Naive thymus-derived CD8-positive, alpha-beta T cell (primary cell): ENCODE results near the gene TINCR. TPM values are rescaled to one million over a fixed set of nuclear protein-coding genes. Genes with fewer than 3 reads are reported as not detected.
"Not testable (repeated sequence)": the region's sequence is repeated elsewhere in the genome, so short reads cannot be mapped to it uniquely, and the experiment has no call there.

Experiments used
- ATAC-seq, 2 donors: fragments of 150-1000 bp; cut with Tn5 transposase in 1 of 2; sonication (Bioruptor Pico), chemical (Tn5 transposase) in 1 of 2; 1 replicate in 1 of 2; 2 replicates in 1 of 2; pipeline ENCODE4 v1.10.0; 2021; ENCODE audit warnings: mild to moderate bottlenecking in 2 of 2, moderate library complexity in 2 of 2
- POLR2A ChIA-PET: fragments of 350-600 bp; sonication (Branson Sonifier 250); formaldehyde crosslinking; loops from one replicate; lab custom pipeline; 2021; ENCODE audit warnings: antibody characterized with exemption; lab: Charles Lee
- DNase-seq, 10 donors: peaks; one replicate each; pipeline versions ENCODE4 v3.0.0 to v3.0.0-alpha.2; 2020 to 2022
- H3K27ac Mint-ChIP-seq, 10 donors: one replicate each; pipeline ENCODE4 v1.8.0; 2020 to 2022; ENCODE audit warnings: mild to moderate bottlenecking in 10 of 10, mixed read lengths in 10 of 10, moderate library complexity in 4 of 10, inconsistent platforms in 1 of 10
- H3K27me3 Mint-ChIP-seq, 5 donors: one replicate each; pipeline ENCODE4 v1.8.0; 2021 to 2022; ENCODE audit warnings: mixed read lengths in 5 of 5
- H3K36me3 Mint-ChIP-seq, 3 donors: one replicate each; pipeline ENCODE4 v1.8.0; 2020 to 2022; ENCODE audit warnings: mixed read lengths in 3 of 3, mild to moderate bottlenecking in 2 of 3, inconsistent platforms in 1 of 3
- H3K4me1 Mint-ChIP-seq, 4 donors: one replicate each; pipeline ENCODE4 v1.8.0; 2021 to 2022; ENCODE audit warnings: mixed read lengths in 4 of 4
- H3K4me3 Mint-ChIP-seq, 10 donors: one replicate each; pipeline ENCODE4 v1.8.0; 2020 to 2022; ENCODE audit warnings: mild to moderate bottlenecking in 10 of 10, mixed read lengths in 10 of 10, moderate library complexity in 6 of 10, inconsistent platforms in 1 of 10
- H3K9me3 Mint-ChIP-seq, 9 donors: one replicate each; pipeline ENCODE4 v1.8.0; 2020 to 2022; ENCODE audit warnings: mixed read lengths in 9 of 9, mild to moderate bottlenecking in 3 of 9, inconsistent platforms in 1 of 9, moderate library complexity in 1 of 9
- polyA plus RNA-seq, 3 donors: library from polyadenylated mRNA; unstranded; fragments of 300-500 nt; fragmentation: Illumina TruSeq; gene quantifications; one replicate each; pipeline ENCODE4 v1.2.3, GENCODE V29; 2021
- total RNA-seq, 8 experiments: library from RNA in 2 of 8; stranded (reverse) in 2 of 8; gene quantifications; one replicate each; pipeline ENCODE4 v1.2.3 and lab custom pipeline; 2021 to 2026

The TINCR gene
- total RNA-seq: 1 to 10 TPM; 2.2 to 2.3 TPM
- under 1 TPM in 1 of 3 donors, not detected in 2; 0.09 TPM for polyA plus RNA-seq
- total RNA-seq (lab: John Stamatoyannopoulos, UW): 0.76 to 1.3 (median 0.89) reads per million in 6 experiments

DNA sequence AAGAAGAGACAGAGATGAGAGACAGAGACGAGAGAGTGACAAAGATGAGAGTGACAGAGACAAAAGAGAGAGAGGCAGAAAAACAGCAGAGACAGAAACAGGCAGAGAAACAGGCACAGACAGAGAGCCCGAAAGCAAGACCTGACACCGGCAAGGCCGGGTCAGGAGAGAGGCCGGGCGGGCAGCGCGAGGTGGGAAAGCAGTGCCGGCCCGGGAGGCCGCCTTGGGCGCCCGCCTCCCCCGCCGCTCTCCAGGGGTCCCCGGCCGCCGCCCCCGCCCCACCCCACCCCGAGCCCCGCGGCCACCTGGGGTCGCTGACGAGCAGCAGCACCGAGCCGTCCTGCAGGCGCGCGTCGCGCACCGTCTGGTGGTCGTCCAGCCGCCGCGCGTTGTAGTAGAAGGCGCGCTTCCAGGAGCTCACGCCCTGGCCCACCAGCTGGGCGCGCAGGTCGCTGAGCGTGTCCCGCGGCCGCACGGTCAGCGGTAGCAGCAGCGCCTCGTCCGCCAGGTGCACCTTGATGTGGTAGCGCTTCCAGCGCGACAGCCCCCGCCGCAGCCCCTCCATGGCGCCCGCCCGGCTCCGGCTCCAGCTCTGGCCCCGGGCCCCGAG, at the start of gene TINCR:
Gene TINCR, minus strand, starts transcription at position 594 of the 610 bp plus-strand sequence.
- no peak within 1 kb of the TSS for H3K4me3 Mint-ChIP-seq

DNA sequence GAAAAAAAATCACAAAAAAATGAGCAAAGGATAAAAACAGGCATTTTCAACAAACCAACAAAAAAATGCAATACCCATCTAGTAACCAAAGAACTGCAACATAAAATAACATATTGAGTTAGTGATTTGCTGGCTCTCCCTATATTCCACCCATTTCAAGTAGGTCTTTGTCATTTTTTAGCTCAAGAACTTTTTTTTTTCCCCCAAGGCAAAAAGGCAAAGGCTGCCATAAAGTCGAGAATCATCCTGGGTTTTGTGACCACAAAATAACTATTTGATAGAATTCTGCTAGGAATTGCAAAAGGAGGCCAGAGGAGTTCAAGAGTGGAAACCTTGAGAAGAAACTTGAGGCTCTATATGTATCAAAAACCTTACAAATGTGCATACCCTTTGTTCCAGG, 49.3 kb upstream of the TINCR start:
- no peaks in the 10 kb centered on the region for H3K27me3 Mint-ChIP-seq
- peak overlapping the region in 2 of 10 donors; percentile 16 to 22 for H3K27ac Mint-ChIP-seq
- DNase-seq: no peak
- no peak for ATAC-seq
- no peaks in the 10 kb centered on the region for H3K9me3 Mint-ChIP-seq
- H3K36me3 Mint-ChIP-seq: peaks cover 5 to 88% (median 24%) of the 10 kb centered on the region in 3 donors
- H3K4me1 Mint-ChIP-seq: peaks cover 25 to 58% (median 47%) of the 10 kb centered on the region in 4 donors
- POLR2A ChIA-PET: no interaction called here
- no peak overlapping the region for H3K4me3 Mint-ChIP-seq

More for the DNA sequence above, at the start of gene TINCR:
- no peak for DNase-seq
- peaks cover 0 to 8% (median 0%) of the 10 kb centered on the region in 9 donors for H3K9me3 Mint-ChIP-seq
- H3K27me3 Mint-ChIP-seq: peaks cover 8 to 27% (median 14%) of the 10 kb centered on the region in 5 donors
- peaks cover 0 to 2% (median 0%) of the 10 kb centered on the region in 4 donors for H3K4me1 Mint-ChIP-seq
- no peak within 1 kb of the TSS for H3K27ac Mint-ChIP-seq
- H3K36me3 Mint-ChIP-seq: no peaks in the 10 kb centered on the region
- POLR2A ChIA-PET: interaction anchor here (1.0 kb wide), 1 partner anchor 51 kb away, joined by 4 read pairs; no protein-coding TSS in a partner anchor
- ATAC-seq: no peak

DNA sequence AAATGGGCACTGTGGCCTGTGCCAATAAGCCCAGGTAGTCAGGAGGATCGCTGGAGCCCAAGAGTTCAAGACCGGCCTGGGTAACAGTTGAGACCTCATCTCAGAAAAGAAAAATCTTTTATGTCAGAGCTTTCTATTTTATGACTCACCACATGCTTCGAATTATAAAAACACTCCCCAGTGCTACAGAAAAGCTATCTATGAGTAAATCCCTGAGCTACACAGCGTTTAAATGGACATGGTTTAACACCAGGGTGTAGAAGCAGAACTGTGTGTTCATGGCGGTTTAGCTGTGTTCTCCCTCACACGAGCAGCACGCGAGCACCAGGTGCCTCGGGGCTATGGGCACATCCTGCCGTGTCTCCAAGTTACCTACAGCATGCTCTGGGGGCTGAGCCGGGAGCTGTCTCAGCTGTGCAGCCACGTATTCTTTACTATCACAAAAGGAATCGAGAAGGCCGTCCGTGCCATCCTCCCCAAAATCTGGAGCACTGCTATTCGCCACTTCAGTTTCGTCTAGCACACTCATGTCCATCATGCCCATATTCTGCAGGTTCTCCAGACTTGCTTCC, 48.1 kb upstream of the TINCR start:
- DNase-seq: no peak
- Mint-ChIP-seq H3K36me3 (peaks cover 5 to 91% (median 20%) of the 10 kb centered on the region in 3 donors), H3K4me1 (peaks cover 20 to 52% (median 37%) of the 10 kb centered on the region in 4 donors), H3K27ac (peak overlapping the region in 2 of 10 donors; percentile 1 to 37), H3K27me3 (no peaks in the 10 kb centered on the region), H3K4me3 (no peak overlapping the region), H3K9me3 (no peaks in the 10 kb centered on the region)
- POLR2A ChIA-PET: interaction anchor here (1.7 kb wide), 1 partner anchor 8 kb away, joined by 4 read pairs; no protein-coding TSS in a partner anchor
- ATAC-seq: no peak

DNA sequence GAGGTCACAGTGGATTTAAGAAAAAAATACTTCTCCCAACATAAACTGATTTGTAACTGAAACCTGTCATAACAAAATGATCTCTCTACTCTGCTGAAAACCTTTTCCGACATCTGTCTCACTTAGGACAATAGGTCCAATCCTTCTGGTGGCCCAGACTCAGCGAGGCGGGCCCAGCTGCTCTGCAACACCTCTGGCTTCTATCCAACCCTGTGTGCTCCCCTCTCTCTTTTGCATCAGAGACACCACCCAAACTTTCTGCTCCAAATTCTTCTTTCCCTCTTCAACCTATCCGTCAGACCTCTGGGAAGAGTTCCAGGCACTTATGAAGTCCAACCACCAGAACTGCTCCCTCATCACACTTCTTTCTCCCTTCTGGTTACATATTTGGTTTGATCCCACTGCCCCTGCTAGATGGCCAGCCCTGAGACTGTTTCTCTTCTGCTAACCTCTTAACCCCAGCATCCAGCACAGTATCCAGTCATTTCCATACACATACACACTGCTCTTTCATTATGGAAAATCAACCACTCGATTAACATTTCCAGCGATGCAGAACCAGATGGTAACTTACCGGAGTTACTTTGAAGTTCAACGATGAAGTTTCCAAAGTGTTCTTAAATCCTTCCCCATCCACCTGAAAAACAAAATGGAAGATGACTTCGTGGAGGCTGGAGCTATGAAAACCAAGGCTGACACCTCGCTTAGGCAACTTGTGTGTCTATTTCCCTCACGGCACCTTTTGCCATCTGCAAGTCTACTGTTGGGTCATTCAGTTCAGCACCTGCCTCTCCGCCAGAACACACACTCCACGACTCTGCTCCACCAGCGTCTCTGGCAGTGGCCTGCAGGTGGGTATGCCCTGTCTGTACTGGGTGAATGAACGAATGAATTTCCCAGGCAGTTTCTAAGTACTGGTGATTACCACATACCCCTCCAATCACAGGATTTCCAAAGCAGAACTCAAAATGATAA, 45.4 kb upstream of the TINCR start:
- Mint-ChIP-seq H3K27me3 (no peaks in the 10 kb centered on the region), H3K27ac (peak overlapping the region in 1 of 10 donors; percentile 86), H3K9me3 (no peaks in the 10 kb centered on the region), H3K36me3 (peaks cover 5 to 93% (median 34%) of the 10 kb centered on the region in 3 donors), H3K4me3 (no peak overlapping the region), H3K4me1 (peaks cover 10 to 35% (median 13%) of the 10 kb centered on the region in 4 donors)
- POLR2A ChIA-PET: no interaction called here
- no peak for ATAC-seq
- no peak for DNase-seq

DNA sequence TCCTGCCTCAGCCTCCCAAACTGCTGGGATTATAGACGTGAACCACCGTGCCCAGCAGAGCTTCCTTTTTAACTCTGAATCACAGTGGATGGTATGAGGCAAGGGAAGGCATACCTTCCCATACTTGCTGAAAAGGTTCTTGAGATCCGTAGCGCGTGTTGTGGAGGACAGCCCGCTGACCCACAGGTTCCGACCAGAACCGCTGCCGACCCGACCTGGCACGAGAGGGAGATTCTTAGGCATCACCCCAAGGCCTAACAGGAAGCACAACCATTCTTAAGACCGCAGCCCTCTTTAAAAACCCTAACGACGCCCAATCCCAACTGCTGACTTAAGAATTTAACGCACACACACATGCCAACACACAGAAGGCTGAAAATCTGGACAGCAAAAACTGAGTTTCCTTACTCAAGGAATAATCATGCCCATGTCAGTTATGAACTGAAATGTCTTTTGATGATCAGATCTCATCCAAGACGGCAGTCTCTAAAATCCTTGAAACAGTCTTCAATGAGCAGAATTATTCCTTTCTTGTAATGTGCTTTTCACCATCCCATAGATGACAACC, 42.2 kb upstream of the TINCR start:
- Mint-ChIP-seq H3K4me3 (no peak overlapping the region), H3K27me3 (no peaks in the 10 kb centered on the region), H3K9me3 (no peaks in the 10 kb centered on the region), H3K36me3 (peaks cover 5 to 94% (median 27%) of the 10 kb centered on the region in 3 donors), H3K4me1 (peaks cover 23 to 41% (median 26%) of the 10 kb centered on the region in 4 donors), H3K27ac (no peak overlapping the region)
- DNase-seq (no peak), ATAC-seq (no peak)
- POLR2A ChIA-PET: no interaction called here

DNA sequence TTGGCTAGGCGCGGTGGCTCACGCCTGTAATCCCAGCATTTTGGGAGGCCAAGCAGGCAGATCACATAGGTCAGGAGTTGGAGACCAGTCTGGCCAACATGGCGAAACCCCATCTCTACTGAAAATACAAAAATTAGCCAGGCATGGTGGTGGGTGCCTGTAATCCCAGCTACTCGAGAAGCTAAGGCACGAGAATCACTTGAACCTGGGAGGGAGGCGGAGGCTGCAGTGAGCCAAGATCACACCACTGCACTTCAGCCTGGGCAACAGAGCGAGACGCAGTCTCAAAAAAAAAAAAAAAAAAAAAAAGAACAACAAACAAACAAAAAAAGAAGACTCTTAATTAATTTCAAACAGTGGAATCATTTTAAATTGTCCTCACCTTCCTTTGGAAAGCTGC, 41.0 kb upstream of the TINCR start:
- H3K9me3 Mint-ChIP-seq, ATAC-seq, H3K27me3 Mint-ChIP-seq, H3K4me3 Mint-ChIP-seq, DNase-seq: not testable (repeated sequence)
- Mint-ChIP-seq H3K4me1 (peaks cover 22 to 38% (median 26%) of the 10 kb centered on the region in 4 donors), H3K27ac (peak overlapping the region in 1 of 10 donors; percentile 25), H3K36me3 (peaks cover 11 to 94% (median 29%) of the 10 kb centered on the region in 3 donors)
- POLR2A ChIA-PET: interaction anchor here (0.7 kb wide), 1 partner anchor 33 kb away, joined by 3 read pairs; no protein-coding TSS in a partner anchor

DNA sequence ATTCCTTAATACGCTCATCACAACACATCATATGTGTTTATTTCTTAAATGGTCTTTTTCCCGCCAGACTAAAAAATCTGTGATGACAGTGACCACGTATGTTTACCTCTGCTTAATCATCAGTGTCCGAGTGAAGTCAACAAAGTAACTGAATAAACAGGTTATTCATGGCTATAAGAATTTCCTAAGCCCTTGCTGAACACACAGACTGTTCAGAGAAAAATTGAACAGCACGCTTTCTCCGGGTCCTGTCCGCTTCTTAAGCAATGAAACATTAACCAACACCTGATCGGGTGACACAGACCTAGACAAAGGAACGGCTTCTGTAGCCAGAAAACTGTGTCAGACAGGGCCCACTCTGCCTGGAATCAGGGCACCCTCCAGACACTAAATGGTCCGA, 40.5 kb upstream of the TINCR start:
- no peak for ATAC-seq
- Mint-ChIP-seq H3K27me3 (no peaks in the 10 kb centered on the region), H3K36me3 (peaks cover 10 to 94% (median 28%) of the 10 kb centered on the region in 3 donors), H3K9me3 (no peaks in the 10 kb centered on the region), H3K4me1 (peaks cover 20 to 38% (median 26%) of the 10 kb centered on the region in 4 donors), H3K27ac (peak overlapping the region in 3 of 10 donors; percentile 24 to 36 (median 25)), H3K4me3 (no peak overlapping the region)
- DNase-seq: no peak
- POLR2A ChIA-PET: interaction anchor here (0.7 kb wide), 1 partner anchor 33 kb away, joined by 3 read pairs; no protein-coding TSS in a partner anchor

DNA sequence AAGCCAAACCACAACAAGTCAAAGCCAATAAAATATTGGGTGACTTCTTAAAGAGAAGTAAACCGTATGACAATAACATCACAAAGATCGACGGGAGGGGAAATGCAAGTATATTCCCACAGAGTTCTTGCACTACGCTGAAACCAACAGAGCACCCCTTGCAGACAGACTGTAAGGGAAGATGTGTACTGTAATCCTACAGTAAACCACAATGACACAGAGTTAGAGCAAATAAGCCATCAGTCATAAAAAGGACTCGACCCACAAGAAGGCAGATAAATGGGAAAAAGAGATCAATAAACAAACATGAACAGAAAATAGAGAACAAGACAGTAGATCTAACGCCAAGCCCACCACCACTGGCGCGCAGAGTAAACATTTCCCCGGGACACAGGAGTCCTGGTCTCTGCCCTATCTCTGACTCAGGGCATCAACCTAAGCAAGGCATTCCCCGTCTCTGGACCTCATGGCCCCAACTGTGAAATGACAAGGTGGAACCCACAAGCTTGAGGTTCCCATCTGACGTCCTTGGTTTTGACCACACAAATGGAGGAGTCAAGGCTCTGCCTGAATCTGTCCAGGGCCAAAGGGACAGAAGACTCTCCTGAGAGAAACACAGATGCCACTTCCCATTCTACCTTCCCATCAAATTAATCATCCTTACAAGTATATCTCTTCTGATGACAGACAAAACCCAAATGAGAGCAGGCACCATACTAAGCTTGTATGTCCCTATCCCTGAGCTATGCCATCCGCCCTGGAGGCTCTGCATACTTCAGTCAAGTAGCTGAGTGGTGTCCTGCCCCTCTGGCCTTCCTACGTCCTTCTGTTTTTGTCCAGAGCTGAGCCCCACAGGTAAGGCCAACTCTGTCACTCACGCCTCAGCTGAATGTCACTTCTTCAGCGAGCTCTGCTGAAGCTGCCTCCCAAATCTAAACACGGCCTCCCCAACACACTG, 39.8 kb upstream of the TINCR start:
- POLR2A ChIA-PET: no interaction called here
- H3K27ac Mint-ChIP-seq: peak overlapping the region in 6 of 10 donors; percentile 1 to 74 (median 28)
- no peaks in the 10 kb centered on the region for H3K27me3 Mint-ChIP-seq
- H3K4me1 Mint-ChIP-seq: peaks cover 13 to 33% (median 24%) of the 10 kb centered on the region in 4 donors
- ATAC-seq (peak in 1 of 2 donors; percentile 24), DNase-seq (no peak)
- H3K4me3 Mint-ChIP-seq: peak overlapping the region in 1 of 10 donors; percentile 31
- no peaks in the 10 kb centered on the region for H3K9me3 Mint-ChIP-seq
- peaks cover 5 to 93% (median 28%) of the 10 kb centered on the region in 3 donors for H3K36me3 Mint-ChIP-seq

DNA sequence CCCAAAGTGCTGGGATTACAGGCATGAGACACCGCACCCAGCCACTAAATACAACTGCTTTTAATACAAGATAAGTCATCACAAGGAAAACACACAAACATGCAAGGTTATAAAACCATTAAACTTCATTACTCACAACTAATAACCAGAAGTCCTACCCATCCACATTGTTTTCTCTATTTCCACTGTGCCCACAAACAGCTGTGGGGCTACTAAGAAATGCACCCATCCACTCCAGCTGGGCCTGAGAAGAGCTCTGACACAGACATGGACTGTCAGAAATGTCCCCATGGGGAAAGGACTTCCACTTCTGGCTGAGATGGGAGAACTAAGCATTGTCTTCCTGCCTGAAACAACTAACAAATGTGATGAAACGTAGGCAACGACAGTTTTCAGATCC, 37.6 kb upstream of the TINCR start:
- Mint-ChIP-seq H3K4me3 (no peak overlapping the region), H3K4me1 (peaks cover 13 to 35% (median 25%) of the 10 kb centered on the region in 4 donors), H3K9me3 (no peaks in the 10 kb centered on the region), H3K27me3 (no peaks in the 10 kb centered on the region), H3K27ac (peak overlapping the region in 4 of 10 donors; percentile 27 to 61 (median 48)), H3K36me3 (peaks cover 5 to 97% (median 29%) of the 10 kb centered on the region in 3 donors)
- ATAC-seq: no peak
- DNase-seq: no peak
- POLR2A ChIA-PET: no interaction called here

DNA sequence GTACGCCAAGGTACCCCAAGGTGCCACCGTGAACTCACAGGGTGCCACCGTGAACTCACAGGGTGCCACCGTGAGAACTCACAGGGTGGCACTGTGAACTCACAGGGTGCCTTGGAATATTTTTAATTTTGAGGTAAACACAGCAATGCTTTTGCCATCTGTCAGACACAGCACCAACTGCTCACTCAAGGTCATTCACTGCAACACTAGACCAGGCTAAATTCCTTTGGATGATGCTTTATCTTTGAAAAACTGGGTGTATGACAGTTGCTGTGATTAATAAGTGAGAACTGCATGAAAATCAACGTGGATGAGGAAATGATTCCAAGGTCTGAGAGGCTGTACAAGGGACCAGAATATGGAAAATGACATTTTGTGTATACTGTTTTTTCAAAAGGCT, 35.9 kb upstream of the TINCR start:
- DNase-seq (no peak), ATAC-seq (no peak)
- H3K27me3 Mint-ChIP-seq: no peaks in the 10 kb centered on the region
- H3K4me3 Mint-ChIP-seq: peak overlapping the region in 1 of 10 donors; percentile 51
- H3K4me1 Mint-ChIP-seq: peaks cover 19 to 31% (median 25%) of the 10 kb centered on the region in 4 donors
- no peaks in the 10 kb centered on the region for H3K9me3 Mint-ChIP-seq
- peak overlapping the region in 1 of 10 donors; percentile 79 for H3K27ac Mint-ChIP-seq
- POLR2A ChIA-PET: no interaction called here
- peaks cover 5 to 97% (median 26%) of the 10 kb centered on the region in 3 donors for H3K36me3 Mint-ChIP-seq

DNA sequence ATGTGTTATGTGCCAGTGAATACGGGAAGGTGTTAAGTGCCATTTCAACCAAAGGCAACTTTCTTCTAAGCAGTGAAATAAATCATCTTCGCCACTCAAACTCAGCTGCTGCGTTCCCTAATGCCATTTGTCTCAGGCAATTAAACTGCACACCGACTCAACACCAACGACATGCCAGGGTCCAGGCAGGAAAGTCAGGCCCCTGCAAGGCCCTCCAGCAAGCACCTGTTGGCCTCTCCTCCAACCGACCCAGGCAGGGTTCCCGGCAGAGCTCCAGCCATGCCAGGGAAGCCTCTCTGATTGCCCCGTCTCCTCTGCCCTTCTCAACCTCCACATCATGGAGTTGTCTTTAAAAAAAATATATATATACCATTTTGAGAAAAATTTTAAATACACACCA, 33.0 kb upstream of the TINCR start:
- no peaks in the 10 kb centered on the region for H3K27me3 Mint-ChIP-seq
- H3K9me3 Mint-ChIP-seq: no peaks in the 10 kb centered on the region
- no peak for DNase-seq
- peaks cover 6 to 20% (median 11%) of the 10 kb centered on the region in 4 donors for H3K4me1 Mint-ChIP-seq
- H3K27ac Mint-ChIP-seq: no peak overlapping the region
- POLR2A ChIA-PET: no interaction called here
- no peak overlapping the region for H3K4me3 Mint-ChIP-seq
- no peak for ATAC-seq
- H3K36me3 Mint-ChIP-seq: peaks cover 5 to 96% (median 28%) of the 10 kb centered on the region in 3 donors
